GM12892 (cell line): Measurements from ENCODE around the gene NSUN7.

Experiments used
- POLR2A ChIP-seq: IDR thresholded peaks from 2 replicates; pipeline ENCODE4 v1.6.1; 2011; ENCODE audit warnings: low read depth, low read length, control low read depth
- POLR2AphosphoS5 ChIP-seq: IDR thresholded peaks from 2 replicates; pipeline ENCODE4 v1.6.1; 2011; ENCODE audit warnings: low read depth, low read length, control low read depth
- TAF1 ChIP-seq: IDR thresholded peaks from 2 replicates; pipeline ENCODE4 v1.6.1; 2011; ENCODE audit warnings: low read depth, mild to moderate bottlenecking, control low read depth, low read length, borderline replicate concordance

DNA sequence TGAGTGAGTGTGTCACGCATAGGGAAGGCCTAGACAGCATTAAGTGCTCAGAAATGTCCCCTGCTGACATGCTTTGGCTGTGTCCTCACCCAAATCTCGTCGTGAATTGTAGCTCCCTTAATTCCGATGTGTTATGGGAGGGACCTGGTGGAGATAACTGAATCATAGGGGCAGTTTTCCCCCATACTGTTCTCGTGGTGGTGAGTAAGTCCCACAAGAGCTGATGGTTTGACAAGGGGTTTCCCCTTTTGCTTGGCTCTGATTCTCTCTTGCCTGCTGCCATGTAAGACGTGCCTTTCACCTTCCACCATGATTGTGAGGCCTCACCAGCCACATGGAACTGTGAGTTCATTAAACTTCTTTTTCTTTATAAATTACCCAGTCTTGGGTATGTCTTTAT lies 78.0 kb downstream of the NSUN7 start:
- TF ChIP-seq POLR2AphosphoS5 (no peak), TAF1 (no peak), POLR2A (no peak)
